Lung microvascular endothelial cell (primary cell): ENCODE data around the gene TLCD3B. TPM values are rescaled to one million over a fixed set of nuclear protein-coding genes. Genes with fewer than 3 reads are reported as not detected.

ENCODE experiments used
- total RNA-seq: library from RNA; depleted of rRNA; stranded (reverse); fragments of >200 nt; gene quantifications from 2 replicates; pipeline ENCODE4 v1.2.1, GENCODE V29; 2014

Gene TLCD3B
- total RNA-seq, 1 donor from 2014 or later: not detected

Other genes starting within 250 kb of the TLCD3B start
- gene KIF22, start 240.5 kb downstream of the TLCD3B start, total RNA-seq: 13.5 and 30.5 TPM in 2 replicates
- 109 and 125 TPM in 2 replicates for gene MAZ, start 224.7 kb downstream of the TLCD3B start, total RNA-seq
- under 0.01 and 0.22 TPM in 2 replicates for gene PRRT2, start 219.1 kb downstream of the TLCD3B start, total RNA-seq
- gene PAGR1, start 215.1 kb downstream of the TLCD3B start, total RNA-seq: 11.1 and 16.3 TPM in 2 replicates
- 122 and 182 TPM in 2 replicates for gene MVP, start 210.8 kb downstream of the TLCD3B start, total RNA-seq
- 50.1 and 86.3 TPM in 2 replicates for gene CDIPT, start 168.0 kb downstream of the TLCD3B start, total RNA-seq
- 0.44 and 0.99 TPM in 2 replicates for gene SEZ6L2, start 131.7 kb downstream of the TLCD3B start, total RNA-seq
- gene ASPHD1, start 130.8 kb downstream of the TLCD3B start, total RNA-seq: 0.20 and 0.22 TPM in 2 replicates
- gene KCTD13, start 105.0 kb downstream of the TLCD3B start, total RNA-seq: 1.7 and 3.6 TPM in 2 replicates
- 61.2 and 72.2 TPM in 2 replicates for gene TMEM219, start 69.2 kb downstream of the TLCD3B start, total RNA-seq
- gene TAOK2, start 57.4 kb downstream of the TLCD3B start, total RNA-seq: 61.2 and 86.1 TPM in 2 replicates
- 3.6 and 4.1 TPM in 2 replicates for gene HIRIP3, start 35.7 kb downstream of the TLCD3B start, total RNA-seq
- gene INO80E, start 35.0 kb downstream of the TLCD3B start, total RNA-seq: 14.4 and 15.7 TPM in 2 replicates
- under 0.01 and 0.20 TPM in 2 replicates for gene DOC2A, start 20.2 kb downstream of the TLCD3B start, total RNA-seq
- gene C16orf92, start 8.1 kb downstream of the TLCD3B start, total RNA-seq: not detected in 2 replicates
- 319 and 337 TPM in 2 replicates for gene ALDOA, start 34.5 kb upstream of the TLCD3B start, total RNA-seq
- gene PPP4C, start 44.7 kb upstream of the TLCD3B start, total RNA-seq: 174 and 199 TPM in 2 replicates
- under 0.01 TPM in 2 replicates for gene TBX6, start 60.7 kb upstream of the TLCD3B start, total RNA-seq
- gene YPEL3, start 64.9 kb upstream of the TLCD3B start, total RNA-seq: 14.4 and 29.4 TPM in 2 replicates
- 0.22 and 1.4 TPM in 2 replicates for gene GDPD3, start 82.3 kb upstream of the TLCD3B start, total RNA-seq
- gene MAPK3, start 91.9 kb upstream of the TLCD3B start, total RNA-seq: 30.1 and 49.0 TPM in 2 replicates
- gene CORO1A, start 152.3 kb upstream of the TLCD3B start, total RNA-seq: 0.79 and 1.5 TPM in 2 replicates
- 20.4 and 25.3 TPM in 2 replicates for gene BOLA2B, start 162.4 kb upstream of the TLCD3B start, total RNA-seq
- gene SLX1A, start 162.6 kb upstream of the TLCD3B start, total RNA-seq: 35.9 and 44.2 TPM in 2 replicates
- gene SULT1A3, start 168.0 kb upstream of the TLCD3B start, total RNA-seq: 1.1 and 2.2 TPM in 2 replicates
- gene NPIPB13, start 217.2 kb upstream of the TLCD3B start, total RNA-seq: 0.22 and 0.60 TPM in 2 replicates